Measurements from ENCODE around the gene SIRT4.
"Not testable (repeated sequence)": the region's sequence is repeated elsewhere in the genome, so short reads cannot be mapped to it uniquely, and the experiment has no call there.

SIRT4 gene, protein sequence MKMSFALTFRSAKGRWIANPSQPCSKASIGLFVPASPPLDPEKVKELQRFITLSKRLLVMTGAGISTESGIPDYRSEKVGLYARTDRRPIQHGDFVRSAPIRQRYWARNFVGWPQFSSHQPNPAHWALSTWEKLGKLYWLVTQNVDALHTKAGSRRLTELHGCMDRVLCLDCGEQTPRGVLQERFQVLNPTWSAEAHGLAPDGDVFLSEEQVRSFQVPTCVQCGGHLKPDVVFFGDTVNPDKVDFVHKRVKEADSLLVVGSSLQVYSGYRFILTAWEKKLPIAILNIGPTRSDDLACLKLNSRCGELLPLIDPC

DNA sequence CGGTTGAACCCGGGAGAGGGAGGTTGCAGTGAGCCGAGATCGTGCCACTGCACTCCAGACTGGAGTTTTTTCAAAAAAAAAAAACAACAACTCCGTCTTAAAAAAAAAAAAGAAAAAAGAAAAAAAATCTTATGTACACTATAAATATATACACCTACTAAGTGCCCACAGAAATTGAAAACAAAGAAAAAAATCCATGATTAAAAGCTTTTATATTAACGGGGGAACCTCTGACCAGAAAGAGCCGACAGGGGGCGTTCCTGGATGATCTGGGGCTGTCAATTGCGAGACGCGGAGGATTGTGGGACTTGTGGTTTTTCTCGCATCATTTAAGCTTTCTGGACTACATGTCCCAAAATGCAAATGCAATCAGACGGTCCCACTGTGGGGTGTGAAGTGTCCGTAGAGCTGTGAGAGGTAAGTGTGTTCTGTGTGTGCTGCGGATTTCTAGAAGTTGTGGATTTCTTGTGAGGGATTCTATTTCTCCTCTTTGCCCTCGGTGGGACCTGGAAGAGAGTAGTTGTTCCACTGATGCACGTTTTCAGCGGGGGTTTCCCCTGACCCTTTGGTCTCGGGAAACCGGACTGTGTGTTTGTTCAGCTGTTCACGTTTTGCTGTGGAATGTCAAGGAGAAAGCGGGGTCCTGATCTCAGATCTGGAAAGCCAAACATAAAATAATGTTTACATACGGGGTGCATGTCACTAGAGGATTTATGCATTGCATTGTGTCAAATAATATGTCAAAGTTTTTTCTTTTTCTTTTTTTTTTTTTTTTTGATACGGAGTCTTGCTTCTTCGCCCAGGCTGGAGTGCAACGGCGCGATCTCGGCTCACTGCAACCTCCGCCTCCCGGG lies at the start of gene SIRT4:
TSS of gene SIRT4 (plus strand) at position 360 of the 854 bp plus-strand sequence. CDS start 1,241 bp downstream, outside the sequence.
- DNase-seq (ENCODE audit: low spot score) = peak; percentile 88

DNA sequence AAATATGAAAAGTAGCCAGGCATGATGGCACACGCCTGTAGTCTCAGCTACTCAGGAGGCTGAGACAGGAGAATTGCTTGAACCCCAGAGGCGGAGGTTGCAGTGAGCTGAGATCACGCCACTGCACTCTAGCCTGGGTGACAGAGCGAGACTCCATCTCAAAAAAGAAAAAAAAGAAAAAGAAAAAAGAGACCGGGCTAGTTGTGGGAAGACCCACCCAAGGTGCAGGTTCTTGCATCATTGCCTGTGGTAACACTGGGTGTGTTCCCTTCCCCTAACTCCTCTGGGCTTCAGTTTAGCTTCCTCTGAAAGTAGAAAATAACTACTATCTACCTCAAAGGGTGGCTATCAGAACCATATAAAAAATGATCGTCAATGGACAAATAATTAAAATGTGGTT lies 48.8 kb upstream of the SIRT4 start:
- DNase-seq (ENCODE audit: low spot score) = not testable (repeated sequence)

DNA sequence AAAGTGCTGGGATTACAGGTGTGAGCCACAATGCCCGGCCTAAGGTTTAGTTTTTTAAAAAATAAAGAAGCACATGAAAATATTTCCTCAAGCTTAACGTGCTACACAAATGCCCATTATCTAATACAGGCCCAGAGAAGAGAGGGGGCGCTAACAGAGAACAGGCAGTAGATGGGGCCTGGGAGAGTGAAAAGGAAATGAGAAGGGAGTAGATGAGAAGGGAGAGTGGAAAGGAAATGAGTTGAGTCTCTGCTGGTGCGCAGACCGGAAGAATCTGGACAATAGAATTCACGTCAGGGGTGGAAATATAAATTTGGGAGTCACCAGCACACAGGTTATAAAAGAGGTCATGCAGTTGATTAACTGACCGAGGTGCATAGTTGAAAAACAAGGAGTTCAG lies 47.3 kb upstream of the SIRT4 start:
- no peak for DNase-seq (ENCODE audit: low spot score)

DNA sequence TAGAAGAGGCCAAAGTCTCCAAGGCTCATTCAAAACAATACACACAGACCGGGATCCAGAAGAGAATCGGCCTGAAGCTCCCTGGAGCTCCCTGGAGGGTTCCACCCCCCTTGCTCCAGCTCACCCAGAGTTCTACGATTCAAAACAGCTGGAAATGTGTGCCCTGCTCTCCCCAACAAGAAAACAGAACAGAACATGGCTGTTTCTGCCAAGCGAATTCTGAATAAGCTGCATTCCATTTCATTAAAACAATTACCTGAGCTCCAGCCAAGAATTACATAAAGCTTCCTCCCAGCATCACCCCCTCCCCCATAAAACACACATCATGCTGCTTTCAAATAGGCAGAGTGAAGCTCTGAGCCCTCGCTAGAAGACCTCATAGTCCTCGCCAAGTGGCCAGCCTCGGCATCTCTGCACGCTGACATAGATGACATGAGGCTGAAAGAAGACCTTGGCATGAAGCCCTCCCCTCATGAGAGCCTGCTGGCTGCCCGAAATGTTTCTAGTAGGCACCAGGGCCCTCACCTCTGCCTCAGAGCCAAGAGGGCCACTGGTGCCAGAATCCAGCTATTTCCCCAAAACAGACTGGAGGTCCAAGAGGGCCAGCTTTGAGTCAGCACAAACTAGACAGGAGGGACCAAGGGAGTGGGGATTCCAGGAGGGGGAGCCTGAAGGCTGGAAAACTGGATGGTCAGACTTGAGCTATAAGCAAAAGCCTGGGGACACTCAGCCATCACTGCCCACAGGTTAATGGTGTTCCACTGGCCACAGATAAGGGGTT lies 44.9 kb upstream of the SIRT4 start:
- DNase-seq (ENCODE audit: low spot score) = peak; percentile 59

DNA sequence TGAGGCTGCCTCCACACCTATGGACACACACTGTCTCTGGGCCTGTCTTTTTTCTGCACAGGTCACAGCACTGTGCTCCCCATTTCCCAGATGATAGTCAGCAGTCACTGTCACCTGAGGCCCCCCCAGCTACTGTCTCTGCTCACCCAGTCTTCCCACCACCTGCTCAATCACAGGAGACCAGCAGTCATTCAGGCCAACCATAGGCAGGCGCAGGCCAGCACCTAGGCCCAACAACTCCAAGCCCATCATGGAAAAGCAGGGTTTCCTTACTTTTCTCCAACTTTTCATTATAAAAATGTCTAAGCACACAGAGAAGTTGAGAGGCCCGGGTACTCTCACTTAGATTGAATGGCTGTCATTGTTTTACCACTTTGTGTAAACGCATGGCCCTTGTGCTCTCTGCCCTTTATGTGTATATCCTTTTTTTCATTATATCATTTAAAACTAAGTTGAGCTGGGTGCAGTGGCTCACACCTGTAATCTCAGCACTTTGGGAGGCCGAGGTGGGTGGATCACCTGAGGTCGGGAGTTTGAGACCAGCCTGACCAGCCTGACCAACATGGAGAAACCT lies 43.7 kb upstream of the SIRT4 start:
- no peak for DNase-seq (ENCODE audit: low spot score)

DNA sequence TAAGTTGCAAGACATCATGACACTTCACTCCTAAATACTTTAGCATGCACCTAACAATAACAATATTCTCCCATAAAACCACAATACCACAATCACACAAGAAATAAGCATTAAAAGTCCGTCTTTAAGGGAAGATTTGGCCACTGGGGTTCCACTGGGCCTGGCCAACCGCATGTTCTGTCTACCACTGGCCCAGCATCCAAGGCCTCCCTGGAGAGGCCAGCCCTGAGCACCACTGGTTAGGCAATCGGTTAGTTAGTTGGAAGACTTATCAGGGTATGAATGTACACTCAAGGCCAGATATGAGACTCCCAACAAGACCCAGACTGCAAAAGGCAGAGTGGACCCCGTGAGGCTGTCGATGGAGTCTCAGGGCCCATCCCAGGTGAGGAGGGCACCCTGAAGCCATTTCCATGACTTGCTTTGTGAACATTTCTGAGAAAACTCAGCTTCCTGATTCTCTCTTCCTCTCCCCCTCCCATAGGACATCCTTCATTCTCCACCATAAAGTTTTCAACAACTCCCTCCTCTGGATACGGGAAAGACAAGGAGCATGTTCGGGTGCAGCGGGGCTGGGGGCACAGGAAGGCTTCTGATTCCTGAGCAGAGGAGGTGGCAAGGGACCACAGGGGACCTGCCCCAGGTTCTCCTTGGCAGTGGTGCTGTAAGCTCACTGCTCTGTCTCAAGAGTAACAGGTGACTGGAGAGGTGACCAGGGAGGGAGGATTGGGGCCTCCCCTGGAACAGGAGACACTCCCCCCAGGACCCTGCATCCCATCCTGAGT lies 42.5 kb upstream of the SIRT4 start:
- DNase-seq (ENCODE audit: low spot score) = no peak

DNA sequence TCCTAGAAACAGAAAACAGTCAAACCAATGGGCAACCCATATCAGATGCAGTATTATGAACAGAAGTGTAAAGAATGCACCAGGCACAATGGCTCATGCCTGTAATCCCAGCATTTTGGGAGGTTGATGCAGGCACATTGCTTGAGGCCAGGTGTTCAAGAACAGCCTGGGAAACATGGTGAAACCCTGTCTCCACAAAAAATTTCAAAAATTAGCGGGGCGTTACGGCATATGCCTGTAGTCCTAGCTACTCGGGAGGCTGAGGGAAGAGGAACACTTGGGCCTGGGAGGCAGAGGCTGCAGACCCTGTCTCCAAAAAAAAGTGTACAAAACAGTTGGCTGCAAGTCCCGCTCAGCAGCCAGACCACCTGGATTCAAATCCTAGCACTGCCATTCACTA lies 41.5 kb upstream of the SIRT4 start:
- DNase-seq (ENCODE audit: low spot score) = no peak

DNA sequence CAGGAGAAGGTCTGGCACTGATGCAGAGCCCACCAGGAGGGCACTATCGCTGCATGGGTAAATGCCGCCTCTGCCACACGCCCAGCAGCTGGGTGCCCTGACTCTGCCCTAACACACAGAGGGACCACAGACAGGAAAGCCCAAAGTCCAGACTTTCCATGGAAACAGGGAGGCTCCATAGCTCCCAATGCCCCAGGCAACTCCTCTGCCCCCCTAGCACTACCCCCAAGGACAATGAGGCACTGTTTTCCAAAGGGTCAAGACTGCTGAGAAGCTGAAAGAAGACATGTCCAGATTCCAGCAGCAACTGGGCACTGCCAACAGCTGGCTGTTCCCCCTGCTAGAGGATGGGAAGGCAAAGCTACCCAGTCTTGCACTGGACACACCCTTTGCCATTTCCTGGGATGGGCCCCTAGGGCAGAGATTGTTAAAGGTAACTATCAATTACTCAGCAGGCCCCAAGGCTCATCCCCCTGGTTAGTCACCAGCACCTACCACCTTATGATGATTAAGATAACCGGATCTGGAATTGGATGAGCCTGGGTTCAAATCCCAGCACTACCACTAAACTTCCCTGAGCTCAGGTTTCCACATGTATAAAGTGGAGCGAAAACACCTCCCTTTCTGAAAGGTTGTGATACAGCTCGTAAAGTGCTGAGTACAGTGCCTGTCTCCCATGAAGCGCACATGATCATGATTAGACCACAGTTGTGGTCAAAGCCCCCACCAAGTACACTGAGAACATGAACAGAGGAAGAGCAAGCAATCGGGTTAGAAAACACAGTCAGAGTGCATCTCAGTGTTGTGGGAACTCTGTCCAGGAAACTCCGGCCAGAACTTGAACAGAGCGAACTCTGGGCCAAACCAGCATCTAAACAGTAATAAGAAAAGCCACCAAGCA lies 39.9 kb upstream of the SIRT4 start:
- DNase-seq (ENCODE audit: low spot score) = no peak

DNA sequence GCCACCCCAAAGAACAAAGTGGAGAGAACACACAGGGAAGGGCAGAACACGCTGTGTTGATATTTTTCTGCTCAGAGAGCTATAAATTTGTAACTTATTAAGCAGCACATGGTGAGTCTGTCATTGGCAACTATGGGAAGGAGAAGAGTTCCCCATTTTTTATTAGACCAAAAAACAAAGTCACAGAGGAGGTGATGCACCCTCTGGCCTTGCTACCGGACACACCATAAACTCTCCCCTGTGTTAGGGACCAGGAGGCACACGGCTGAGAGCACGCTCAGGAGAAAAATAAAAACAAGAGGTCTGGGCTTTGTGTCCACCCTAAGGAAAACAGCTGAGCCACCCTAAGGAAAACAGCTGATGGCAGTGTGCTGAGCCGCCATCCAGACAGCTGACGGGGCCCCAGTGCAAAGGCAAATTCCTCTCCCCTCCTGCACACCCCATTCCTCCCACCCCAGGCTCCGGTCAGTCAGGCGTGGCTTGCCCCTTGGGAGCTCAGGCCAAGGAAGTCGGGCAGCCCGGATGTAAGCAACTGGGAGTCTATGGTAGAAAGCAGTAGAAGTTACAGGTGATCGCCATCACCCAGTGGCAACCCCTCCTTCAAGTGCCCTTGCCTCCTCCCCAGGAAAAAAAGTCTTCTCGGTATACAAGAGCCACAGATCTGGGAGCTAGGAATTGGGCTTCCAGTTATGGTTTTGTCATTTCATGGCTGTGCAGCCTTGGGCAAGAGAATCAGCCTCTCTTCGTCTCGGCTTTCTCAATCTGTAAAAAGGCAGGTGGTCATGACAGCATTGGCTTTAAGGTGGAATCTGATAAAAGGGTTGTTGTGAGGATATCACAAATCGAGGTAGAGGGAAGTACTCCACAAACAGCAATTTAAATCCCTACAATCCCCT lies 39.0 kb upstream of the SIRT4 start:
- DNase-seq (ENCODE audit: low spot score) = no peak

DNA sequence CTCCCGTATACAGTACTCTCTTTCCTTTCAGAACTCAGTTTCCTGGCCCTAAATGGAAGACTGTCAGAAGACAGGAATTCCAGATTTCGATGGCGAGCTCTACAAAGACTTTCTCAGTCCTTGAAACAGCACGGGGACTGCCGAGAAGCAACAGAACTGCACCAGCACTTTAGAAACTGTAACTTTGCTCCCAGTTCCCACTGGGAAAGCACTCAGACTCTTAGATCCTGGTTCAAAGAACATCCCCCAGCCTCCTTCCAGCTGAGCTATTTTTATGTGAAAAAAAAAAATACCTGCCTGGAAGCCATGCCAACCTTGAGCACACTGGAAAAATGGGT lies 38.4 kb upstream of the SIRT4 start:
- DNase-seq (ENCODE audit: low spot score) = no peak

DNA sequence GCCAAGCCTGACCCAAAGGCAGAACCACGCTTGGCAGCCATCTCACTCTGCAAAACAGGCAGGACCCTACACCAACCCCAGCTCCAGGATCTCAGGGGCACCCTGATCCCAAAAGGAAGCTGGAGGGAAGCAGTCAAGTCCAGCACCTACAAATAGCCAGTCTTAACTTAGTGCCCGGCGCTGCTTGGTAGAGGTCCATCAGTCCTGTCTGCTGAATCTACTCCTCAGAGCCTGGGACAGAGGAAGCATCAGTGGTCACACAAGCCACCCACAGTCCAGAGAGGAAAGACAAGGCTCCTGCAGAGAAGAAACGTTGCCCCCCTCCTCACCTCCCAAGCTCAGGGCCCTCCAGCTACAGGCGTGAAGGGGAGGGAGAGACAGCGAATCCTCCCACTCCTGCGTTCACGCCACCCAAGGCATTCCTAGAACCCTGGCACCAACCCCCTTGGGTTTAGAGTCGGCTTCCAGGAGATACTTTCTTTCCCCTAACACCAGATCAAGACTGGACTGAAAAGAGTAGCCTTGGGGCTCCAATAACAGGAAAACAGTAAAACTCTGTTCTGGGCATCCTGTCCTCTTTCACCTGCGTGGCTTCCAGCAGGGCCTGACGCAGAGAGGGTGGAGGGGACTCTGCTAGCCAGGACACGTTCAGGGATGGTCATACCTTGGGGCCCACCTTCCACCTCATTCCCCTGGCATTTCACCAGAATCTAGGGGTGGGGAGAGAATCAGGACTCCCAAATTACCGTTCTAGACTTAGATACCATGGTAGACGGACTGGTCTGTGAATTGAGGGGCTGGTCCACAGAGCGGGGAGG lies 37.8 kb upstream of the SIRT4 start:
- DNase-seq (ENCODE audit: low spot score) = no peak

DNA sequence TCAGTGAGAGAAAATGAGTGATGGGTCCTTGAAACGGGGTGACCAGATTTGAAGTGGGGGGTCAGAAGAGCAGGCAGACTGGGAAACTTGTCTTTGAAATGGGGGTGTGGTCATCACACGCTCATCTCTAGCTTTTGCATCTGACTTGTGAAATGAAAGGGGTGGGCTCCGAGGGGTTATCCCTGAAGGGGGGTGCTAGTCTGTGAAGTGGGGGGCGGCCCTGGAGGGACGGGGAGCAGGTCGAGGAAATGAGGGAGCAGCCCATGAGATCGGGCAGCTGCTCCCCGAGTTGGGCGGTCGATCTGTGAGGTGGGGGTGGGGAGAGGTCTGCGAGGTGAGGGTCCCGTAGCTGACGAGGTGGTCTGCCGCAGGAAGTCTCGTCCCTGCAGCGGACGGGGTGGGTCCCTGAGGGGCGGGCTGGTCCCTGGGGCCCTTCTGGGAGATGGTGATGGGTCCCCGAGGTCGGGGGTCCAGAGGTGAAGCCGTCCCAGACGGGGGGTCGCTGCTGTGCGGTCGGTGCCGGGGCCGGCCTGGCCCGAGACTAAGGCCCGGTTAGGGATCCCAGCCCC lies 37.1 kb upstream of the SIRT4 start:
- no peak for DNase-seq (ENCODE audit: low spot score)

DNA sequence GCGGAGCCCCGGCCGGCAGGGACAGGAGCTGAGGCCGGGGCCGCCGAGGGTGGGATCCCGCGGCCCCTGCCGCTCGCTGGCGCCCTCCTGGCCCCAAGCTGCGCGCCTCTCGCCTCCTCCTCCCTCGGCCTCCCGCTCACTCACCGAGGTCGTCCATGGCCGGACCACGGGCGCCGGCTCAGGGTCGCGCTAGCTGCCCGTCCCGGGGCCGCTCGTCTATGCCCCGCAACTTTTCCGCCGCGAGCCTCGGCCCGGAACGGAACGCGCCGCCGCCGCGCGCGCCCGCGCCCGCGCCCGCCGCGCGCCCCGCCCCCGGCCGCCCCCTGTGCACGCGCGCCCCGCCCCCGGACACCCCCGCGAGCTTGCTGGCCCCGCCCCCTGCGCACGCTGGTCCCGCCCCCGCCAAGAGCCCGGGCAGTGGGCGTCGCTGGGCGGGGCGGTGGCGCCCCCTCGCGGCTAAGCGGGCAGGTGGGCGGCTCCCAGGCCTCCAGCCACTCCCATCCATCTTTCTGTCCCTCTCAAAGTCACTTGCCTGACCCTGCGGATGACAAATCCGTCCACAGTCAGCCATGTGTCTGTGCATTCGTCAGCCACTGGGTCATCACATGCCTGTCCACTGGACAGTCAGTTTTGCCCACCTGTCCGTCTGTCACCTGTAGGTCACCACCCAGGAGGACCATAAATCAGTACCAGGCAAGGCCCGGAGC lies 36.5 kb upstream of the SIRT4 start, which contains the start of gene PXN:
TSS of gene PXN (minus strand) at position 258 of the 707 bp plus-strand sequence. CDS start at position 157, 101 bp downstream.
- peak; percentile 98 for DNase-seq (ENCODE audit: low spot score)

DNA sequence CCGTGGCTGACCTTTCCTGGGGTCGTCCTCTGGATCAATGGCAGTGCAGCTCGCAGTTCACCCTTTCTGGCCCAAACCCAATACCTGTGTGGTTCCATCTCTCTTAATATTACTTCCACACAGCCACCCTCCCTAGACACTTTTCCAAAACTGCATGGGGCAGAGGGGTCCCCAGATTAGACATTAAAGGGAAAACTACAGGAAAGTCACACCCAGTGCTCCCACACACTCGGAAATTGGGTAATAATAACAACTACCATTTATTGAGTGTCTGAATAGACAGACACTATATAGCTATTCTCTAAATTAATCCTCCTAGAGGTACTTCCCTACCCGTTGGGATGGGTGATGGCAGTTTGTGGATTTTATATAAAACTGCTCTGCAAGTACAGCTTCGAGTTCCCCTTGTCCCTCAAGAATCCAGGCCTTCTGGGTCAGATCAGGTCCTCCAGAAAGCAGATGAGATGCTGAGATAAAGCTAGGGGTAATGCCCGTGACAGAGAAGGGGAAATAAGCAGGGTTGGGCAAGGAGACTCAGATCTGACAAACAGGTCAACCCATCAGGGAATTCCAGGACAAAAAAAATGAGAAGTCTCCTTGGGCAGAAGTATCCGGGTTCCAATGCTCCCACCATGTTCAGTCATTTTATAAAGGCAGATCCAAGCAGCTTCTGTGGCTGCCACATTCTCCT lies 35.8 kb upstream of the SIRT4 start:
- no peak for DNase-seq (ENCODE audit: low spot score)

DNA sequence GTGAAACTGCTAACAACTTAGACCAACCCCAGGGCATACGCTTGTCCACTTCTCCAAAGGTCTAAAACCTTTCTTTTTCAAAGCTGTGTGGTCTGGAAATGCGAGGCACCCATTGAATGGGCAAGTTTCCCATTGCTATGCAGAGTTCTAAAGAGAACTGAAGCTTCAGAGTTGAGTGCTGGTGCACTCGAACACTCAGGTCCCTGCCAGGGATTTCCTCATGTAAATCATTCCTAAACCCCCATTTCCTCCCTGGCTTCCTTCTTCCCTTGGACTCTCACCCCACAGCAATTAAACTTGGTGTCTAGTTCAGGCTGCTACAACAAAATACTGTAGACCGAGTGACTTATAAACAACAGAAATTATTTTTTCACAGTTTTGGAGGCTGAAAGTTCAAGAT lies 34.4 kb upstream of the SIRT4 start:
- DNase-seq (ENCODE audit: low spot score) = no peak

DNA sequence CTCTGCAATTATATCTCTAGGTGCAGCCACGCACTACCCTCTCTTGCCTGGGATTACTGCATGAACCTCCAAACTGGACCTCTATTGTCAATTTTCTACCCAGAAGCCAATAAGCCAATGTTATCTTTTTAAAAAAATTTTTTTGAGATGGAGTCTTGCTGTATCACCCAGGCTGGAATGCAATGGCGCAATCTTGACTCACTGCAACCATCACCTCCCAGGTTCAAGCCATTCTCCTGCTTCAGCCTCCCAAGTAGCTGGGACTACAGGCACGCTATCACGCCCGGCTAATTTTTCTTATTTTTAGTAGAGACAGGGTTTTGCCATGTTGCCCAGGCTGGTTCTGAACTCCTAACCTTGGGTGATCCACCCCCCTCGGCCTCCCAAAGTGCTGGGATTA lies 25.4 kb upstream of the SIRT4 start:
- no peak for DNase-seq (ENCODE audit: low spot score)

Data from iPS-NIHi11 (cell line).